GM21423 (cell line): ENCODE data around the gene HAL.

Source experiments
- ATAC-seq: cut with Tn5 transposase; IDR thresholded peaks from one replicate; pipeline ENCODE4 v1.9.1; 2021; ENCODE audit warnings: mild to moderate bottlenecking, moderate library complexity; ENCODE audit not compliant: unreplicated experiment

Gene HAL, protein sequence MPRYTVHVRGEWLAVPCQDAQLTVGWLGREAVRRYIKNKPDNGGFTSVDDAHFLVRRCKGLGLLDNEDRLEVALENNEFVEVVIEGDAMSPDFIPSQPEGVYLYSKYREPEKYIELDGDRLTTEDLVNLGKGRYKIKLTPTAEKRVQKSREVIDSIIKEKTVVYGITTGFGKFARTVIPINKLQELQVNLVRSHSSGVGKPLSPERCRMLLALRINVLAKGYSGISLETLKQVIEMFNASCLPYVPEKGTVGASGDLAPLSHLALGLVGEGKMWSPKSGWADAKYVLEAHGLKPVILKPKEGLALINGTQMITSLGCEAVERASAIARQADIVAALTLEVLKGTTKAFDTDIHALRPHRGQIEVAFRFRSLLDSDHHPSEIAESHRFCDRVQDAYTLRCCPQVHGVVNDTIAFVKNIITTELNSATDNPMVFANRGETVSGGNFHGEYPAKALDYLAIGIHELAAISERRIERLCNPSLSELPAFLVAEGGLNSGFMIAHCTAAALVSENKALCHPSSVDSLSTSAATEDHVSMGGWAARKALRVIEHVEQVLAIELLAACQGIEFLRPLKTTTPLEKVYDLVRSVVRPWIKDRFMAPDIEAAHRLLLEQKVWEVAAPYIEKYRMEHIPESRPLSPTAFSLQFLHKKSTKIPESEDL

DNA sequence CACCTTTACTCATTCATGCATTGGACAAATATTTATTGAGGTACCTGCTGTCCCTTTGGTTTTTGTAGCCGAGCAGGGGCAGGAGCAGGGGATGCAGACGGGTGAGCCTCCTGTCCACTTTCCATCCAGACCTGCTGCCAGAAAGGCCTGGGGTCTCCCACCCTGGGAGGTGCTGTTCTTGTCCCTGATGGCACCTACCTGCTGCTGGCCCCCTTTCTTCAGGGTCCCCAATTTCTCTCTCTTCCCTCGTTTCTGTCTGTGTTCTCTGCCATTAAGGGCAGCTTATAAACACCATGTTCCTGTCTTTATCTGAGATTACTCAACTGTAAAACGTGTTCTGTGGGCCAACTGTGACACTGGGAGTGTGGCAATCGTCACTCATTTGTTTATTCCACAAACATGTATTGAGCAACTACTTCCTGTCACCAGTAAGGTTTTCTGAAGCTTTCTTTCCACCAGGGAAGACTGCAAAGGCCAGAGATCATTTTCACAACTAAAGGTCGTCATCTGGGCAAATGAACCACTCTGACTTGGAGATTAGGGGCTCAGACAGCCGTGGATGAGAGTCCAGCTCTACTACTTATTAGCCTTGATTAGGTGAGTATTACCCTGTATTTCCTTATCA lies at the start of gene HAL:
Gene HAL (minus strand): TSS at position 311 of the 625 bp plus-strand sequence. CDS start 434 bp downstream, outside the sequence.
- no peak for ATAC-seq

DNA sequence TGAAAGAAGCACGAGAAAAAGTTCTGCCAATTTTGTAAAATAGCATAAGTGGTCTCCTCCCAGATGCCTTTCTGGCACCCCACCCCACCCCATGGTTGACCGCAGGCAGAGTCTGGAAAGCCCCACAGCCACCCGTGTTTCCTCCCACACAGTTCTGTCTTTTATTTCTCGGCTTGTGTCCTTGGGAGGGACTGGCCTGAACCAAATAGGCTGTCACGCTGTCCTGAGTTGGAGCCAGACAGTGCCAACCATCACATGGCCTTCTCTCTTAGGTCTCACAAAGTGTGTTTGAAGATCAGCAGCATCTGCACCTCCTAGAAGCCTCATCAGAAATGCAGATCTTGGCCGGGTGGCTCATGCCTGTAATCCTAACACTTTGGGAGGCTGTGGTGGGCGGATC lies 49.4 kb upstream of the HAL start:
- no peak for ATAC-seq

DNA sequence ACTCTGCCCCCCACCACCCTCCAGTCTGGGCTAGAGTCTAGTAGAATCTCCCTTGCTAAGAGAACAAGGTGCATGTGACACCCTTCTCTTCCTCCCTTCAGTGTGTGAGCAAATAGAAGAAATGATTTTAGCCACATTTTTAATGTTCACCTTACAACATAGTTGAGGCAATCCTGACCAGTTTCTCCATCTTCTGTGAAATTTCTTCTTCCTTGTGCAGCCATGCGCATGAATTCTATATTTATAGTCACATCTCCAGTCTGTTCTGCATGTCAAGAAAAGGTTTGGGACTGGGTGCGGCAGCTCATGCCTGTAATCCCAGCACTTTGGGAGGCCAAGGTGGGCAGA lies 48.8 kb upstream of the HAL start:
- ATAC-seq: no peak

DNA sequence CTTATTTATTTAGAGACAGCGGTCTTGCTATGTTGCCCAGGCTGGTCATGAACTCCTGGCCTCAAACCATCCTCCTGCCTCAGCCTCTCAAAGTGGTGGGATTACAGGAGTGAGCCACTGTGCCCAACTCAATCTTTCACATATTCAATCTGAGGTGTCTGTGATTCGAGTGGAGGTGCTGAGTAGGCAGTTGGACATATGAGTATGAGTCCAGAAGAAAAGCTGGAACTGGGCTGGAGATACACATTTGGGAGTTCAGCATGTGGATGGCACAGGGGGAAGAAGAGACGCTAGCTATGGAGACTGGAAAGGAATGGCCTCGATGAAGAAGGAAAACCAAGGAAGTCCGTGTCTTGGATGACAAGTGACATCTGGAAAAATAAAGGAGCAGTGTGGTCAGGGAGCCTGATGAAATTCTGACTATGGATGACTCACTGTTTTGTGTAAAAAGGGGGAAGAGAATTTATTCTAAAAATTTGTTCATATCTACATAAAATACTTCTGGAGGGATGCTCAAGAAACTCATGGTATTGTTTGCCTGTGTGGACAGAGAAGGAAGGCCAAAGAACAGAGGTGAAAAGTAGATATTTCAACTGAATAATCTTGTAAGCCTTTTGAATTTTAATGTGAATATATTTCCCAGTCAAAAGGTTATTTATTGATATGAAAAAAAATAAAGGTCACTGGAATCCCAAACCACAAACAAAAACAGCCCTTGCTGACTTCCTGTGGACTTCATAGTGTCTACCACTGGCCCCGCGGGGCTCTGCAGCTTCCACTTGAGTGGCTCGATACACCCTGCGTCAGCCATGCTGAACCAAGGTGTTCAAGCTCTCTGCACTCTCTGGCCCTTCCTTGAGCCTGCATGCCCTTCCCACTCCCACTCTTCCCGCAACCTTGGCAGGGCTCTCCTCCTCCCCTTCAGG lies 48.1 kb upstream of the HAL start:
- ATAC-seq: no peak

DNA sequence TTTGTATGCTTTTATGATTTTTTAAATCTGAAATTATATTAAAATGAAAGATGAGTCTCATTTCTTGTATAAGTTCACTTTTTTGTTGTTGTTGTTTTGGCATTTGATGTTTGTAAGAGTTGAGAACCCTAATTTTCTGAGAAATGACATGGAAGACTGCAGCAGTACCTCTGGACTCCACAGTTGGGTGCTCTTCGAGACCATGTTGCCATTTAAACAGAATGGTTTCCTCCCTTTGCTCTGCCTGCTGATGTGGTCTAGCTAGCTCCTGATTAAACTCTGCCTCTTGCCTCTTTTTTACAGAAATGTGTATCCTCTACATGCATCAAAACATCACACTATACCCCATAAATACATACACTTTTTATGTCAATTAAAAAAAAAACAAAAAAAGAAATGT lies 45.0 kb upstream of the HAL start:
- no peak for ATAC-seq

DNA sequence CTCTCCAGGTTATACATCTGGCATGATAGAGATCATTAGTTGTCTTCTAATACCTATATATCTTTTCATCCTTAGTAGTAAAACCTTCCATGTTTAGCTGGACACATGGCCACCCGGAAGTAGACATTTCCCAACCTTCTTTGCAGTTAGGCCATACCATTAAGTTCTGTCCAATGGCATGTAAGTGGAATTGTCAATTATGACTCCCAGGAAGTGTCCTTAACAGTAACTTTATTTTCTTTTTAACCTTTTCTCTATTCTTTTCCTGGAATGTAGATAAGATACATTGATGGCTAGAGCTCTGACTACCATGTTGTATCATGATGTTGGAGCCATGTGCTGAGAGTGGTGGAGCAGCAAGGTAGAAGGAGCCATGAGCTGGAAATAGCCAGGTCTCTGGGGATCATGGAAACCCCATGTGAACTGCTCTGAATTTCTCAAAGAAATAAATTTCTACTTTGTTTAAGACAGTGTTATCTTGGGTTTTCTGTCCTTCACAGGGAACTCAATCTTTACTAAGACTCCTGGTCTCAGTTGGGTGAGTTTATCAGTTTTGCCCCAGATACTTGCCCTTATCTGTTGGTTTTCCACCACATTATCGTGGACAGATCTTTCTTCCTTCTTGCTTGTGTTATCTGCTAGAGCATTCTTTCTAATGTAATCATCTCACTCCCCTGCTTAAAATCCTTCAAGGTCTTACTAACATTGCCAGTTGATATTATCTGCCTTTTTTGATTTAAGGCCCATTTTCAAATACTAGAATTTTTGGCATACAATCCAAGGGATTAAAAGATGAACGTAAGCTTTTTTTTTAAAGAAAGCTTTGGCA lies 44.4 kb upstream of the HAL start:
- ATAC-seq: no peak

DNA sequence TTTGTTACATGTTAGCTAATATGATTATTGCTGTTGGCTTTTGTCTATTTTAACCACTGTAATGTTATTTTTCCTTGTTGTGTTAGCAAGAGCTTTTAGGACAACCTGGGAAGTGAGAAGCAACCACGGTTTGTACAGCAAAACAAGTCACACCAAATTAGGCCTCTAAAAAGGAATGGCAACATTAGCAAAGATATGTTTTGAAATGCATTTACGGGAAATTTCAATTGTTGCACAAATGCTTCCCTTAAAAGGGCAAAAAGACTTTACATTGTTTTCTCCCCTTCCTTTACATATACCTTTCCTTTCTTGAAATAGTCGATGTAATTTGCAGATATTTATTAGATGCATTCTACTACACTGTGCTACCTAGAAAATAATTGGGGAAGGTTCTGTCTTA lies 43.4 kb upstream of the HAL start:
- no peak for ATAC-seq

DNA sequence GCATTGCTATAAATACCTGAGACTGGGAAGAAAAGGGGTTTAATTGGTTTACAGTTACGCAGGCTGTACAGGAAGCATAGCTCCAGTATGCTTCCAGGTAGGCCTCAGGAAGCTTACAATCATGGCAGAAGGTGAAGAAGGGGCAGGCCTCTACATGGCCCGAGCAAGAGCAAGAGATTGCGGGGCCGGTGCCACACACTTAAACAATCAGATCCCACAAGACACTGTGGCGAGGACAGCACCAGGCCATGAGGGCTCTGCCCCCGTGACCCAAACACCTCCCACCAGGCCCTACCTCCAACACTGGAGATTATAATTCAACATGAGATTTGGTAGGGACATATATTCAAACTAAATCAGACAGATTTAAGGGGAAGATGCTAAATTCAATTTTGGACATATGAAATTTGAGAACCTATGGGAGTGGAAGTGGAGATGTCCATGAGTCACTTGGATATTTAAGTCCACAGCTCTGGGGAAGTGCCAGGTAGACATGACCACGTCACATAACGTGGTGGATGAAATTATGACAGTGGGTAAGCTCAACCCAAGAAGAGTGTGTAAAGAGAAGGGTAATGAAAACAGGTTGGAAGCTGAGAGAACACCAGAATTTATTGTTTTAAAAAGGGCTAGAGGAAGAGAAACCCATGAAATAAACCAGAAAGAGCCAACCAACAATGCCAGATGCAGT lies 40.8 kb upstream of the HAL start:
- no peak for ATAC-seq

DNA sequence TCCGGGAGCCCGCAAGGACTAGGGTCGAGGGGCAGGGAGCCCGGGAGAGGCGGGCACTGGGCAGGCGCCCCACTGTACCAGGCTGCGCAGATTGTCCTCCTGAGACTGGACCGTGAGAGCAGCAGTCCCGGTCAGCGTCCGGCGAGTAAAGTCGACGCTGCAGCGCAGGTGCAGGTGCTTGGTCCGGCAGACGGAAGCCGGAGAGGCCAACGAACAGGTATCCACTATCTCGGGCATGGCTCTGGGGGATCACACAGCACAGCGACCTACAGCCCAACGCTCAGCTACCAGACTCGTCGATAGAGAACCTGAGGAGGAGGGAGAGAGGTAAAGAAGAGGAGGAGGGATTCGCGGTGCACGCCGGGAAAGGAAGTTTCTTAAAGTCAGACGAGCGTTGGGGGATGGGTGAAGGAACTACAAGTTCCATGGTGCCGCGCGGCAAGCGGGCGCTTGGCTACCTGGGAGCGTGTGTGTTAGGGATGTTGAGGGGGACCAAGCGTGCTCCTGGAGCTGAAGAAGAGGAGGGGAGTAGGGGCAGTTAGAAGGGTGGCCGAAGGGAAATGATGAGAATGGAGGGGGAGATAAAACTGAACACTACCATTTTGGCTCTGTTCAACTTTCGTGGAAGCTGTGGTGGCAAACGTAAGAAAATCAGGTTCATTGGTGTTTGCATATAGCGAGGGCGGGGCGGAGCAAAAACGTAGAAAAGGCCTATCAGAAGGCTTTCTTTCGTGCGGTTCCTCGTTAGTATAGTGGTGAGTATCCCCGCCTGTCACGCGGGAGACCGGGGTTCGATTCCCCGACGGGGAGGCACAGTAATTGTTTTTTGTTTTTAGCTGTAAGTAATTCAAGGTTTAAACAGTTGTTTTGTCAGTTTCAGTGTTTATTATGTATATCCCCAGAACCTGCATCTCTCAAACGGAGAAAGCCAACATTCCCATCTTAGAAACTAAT lies 39.4 kb upstream of the HAL start, which contains the start of gene LTA4H:
Gene LTA4H (minus strand): TSS at position 305 of the 954 bp plus-strand sequence. CDS start 68 bp downstream, at position 237.
- ATAC-seq: peak; percentile 92

DNA sequence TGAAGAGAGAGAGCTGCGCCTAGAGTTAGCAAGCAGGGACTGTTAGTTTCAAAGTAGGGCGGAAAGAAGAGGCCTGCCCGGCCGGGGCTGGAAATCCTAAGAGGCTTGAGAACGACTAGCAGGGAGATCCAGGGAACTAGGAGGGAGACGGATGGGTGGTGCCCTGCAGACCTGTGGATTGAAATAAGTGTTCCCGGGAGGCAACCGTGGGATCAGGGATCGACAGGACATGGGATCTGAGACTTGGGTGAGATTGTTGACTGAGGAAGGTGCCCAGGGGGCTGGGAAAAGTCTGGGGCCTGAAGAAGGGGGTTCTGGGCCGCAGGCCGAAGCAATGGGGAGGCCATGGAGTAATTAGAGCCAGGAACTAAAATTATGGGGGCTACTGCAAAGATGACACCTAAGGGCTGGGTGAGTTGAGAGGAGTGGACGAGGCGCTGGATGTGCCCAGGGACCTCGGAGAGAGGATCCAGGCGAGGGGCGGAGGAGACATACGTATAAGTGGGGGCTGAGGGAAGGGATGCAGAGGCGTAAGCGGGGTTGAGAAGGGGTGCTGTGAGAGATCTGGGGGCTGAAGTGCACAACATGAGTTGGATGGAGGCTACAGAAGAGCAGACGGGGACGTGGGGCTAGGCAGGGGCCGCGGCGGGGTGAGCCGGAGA lies 38.6 kb upstream of the HAL start:
- peak; percentile 9 for ATAC-seq

DNA sequence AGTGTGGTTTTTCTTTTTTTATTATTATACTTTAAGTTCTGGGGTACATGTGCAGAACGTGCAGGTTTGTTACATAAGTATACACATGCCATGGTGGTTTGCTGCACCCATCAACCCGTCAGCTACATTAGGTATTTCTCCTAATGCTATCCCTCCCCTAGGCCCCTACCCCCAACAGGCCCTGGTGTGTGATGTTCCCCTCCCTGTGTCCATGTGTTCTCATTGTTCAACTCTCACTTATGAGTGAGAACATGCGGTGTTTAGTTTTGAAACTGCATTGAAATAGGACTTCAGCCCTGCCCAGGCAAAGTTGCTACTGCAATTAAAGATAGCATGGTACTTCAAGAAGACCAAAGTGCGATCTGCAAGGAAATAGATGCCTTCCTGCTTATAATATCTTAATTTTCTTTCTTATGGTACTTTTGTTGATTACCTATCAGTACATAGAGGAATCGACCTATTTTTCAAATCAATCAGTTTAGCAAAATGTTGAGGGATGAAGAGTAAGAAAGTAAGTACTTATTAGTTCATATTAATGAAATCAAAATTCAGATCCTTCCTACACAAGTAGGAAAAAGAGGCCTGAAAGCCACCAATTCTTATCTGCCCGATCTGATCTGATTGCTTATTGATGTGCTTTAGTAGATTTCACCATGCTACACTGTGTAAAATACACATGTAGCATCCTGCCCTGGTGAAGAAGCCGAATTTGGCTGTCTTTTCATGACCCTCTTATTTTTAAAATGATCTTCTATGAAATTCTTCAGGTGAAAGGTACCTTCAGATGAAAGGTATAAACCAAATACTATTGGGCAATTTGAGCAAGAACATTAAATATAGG lies 37.6 kb upstream of the HAL start:
- no peak for ATAC-seq

DNA sequence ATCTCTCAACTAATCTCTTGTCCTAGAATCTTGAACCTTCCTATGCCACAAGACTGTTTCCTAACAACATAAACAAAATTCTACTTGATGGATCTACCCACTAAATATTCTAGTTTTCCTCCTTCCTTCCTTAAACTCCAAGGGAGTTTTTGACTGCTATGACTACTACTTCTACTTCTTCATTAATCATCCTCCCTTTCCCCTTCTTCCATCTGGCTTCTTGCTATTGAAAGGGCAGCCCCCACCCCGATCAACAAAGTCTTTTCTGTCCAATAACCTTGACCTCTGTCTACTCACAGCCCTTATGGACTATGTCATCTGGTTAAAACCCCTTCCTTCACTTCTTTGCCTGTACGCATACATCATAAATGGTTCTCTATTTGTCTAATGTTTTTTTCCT lies 33.7 kb upstream of the HAL start:
- no peak for ATAC-seq

DNA sequence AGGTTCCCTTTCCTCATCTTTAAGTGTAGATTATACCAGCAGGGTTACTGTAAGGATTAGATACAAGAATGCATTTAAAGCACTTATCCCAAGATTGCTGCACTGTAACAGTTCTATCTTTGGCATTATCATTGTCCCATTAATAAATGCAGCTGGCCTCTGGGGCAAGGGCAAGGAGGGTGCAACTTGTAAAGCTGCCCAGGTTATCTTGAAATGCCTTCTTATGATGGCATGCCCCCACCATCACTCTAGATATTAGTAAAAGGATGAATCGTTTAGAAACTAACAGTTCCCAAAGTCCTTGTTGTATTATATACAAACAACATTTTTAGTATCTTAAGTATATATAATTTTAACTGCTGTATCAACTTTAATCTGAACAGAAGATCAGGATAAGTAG lies 32.4 kb upstream of the HAL start:
- ATAC-seq: no peak

DNA sequence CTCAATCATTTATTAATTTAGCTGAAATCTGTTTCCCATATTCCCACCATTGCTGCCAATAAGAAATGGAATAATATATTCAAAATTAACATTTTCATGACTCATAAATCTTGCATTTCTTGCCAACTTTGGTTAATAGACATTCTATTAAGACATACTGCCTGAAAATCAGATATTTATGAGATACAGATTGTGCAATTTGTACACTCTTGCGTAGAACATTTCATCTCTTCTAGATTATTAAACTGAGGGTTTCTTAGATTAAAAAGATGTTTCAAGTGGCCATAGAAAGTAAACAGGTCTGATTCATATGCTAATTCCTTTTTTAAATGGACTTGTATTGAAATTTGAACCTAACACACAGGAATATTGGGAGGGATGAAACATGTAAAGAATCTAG lies 30.2 kb upstream of the HAL start:
- ATAC-seq: no peak

DNA sequence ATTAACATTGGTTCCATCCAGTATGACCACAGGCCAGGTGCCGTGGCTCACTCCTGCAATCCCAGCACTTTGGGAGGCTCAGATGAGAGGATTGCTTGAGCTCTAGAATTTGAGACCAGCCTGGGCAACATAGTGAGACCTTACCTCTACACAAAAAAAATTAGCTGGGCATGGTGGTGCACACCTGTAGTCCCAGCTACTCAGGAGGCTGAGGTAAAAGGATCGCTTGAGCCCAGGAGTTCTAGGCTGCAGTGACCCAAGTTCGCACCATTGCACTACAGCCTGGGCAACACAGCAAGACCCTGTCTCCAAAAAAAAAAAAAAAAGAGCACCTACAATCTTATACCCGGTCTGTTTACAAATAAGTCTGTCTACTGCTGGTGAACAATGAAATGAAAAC lies 29.4 kb upstream of the HAL start:
- no peak for ATAC-seq

DNA sequence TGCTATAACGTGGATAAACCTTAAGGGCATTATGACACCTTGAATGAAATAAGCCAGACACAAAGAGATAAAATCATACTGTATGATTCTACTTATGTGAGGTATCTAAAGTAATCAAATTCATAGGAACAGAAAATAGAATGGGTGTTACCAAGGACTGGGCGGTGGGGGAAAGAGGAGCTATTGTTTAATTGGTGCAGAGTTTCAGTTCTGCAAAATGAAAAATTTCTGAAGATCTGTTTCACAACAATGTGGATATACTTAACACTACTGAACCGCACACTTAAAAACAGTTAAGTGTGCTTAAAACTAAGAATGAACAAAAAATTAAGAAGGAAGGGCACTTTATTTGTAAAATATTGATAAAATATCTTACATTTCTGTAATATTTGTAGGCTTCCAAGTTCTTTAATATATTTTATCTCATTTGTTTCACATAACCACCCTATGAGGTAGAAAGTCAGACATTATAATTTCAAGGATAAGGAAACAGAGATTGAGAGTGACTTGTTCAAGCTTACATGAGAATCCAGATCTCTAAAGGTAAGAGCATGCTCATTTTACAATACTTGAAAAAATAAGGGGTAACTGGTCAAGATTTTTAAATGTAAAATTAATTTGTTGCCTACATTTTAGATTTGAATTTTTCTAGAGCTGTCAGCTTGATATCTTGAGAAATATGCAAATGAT lies 24.3 kb upstream of the HAL start:
- ATAC-seq: peak; percentile 98
